HG02678 (cell line): ENCODE data around the gene HS3ST3A1.

Experiments used
- ATAC-seq: cut with Tn5 transposase; IDR thresholded peaks from one replicate; pipeline ENCODE4 v1.9.1; 2021; ENCODE audit warnings: mild to moderate bottlenecking, moderate library complexity; ENCODE audit not compliant: unreplicated experiment

HS3ST3A1 gene

GRCh38 chr17:13541032-13541480, 60.7 kb downstream of the HS3ST3A1 start:
- no peak for ATAC-seq

GRCh38 chr17:13540546-13540945, 61.2 kb downstream of the HS3ST3A1 start:
- no peak for ATAC-seq

- ATAC-seq = no peak
Measured at GRCh38 chr17:13539421-13539820, 62.3 kb downstream of the HS3ST3A1 start.

DNA sequence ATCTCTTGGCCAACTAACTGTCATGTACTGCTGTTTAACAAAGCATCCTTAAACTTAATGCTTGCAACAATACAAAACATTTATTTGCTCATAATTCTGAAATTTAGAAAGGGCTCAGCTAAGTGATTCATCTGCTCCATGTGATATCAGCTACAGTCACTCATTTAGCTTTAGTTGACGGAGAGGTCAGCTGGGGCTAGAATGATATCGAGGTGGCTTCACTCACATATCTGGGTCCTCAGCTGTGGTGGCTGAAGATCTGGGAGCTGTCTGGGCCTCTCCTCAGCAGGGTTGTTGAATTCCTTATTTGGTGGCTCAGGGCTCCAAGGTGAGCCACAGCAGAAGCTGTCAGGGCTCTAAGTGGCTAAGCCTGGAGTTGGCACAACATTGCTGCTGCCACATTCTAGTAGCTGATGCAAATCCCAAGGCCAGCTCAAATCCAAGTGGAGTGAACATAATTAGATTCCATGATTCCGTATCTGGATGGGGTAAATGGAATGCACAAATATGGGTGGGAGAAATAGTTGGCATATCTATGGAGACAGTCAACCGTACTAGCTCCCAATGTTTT, 62.8 kb downstream of the HS3ST3A1 start:
- no peak for ATAC-seq

DNA sequence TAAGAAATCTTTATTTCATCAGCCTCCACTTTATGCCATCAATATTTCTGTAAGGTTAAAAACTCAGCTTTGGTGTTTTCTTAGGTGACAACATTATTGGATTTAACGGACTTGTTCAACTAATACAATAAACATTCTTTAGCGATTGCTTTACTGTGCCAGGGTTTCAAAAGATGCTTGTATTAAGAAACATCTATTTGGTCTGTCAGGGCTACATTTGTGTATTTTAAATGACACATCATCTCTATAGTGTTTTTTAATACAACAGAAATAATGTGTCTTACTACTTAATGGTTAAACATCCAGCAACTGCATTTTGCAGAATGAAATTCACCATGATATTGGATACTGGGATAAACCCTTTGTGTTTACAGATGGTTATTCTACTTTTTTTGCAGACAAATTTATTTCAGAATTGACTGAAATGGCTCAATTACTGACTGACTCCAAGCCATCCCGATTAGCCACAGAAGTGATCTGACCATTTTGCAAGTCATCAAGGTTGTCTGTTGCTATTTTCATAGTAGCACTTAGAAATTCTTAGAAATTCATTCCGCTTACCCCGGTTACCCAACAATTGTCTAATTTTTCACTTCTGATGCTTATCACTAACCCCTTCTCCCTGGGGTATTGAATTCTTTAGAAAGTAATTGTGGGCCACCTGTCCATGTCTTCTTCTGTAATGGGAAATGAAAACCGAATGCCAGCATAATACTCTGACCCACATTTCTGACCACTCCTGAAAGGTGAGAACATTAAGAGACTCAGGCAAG, 63.7 kb downstream of the HS3ST3A1 start:
- no peak for ATAC-seq

GRCh38 chr17:13537167-13537731, 64.5 kb downstream of the HS3ST3A1 start:
- ATAC-seq = no peak

GRCh38 chr17:13534946-13535345, 66.8 kb downstream of the HS3ST3A1 start:
- ATAC-seq = no peak

DNA sequence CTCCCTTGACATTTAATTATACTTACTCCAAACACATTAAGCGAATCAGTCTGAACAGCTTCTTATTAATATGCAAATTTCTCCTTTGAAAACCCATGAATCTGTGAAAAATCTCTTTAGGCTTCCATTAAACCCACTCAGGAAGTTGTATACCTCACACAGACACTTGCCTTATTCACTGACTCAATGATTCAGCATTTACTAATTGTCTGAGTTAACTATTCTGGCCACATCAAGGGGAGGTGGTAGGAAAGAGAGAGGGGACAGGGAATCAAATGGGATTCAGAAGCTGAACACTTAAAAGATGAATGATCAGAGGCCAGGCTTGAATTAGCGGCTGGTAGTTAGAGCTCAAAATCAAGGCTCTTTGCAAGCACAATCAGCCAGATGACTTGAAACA, 70.0 kb downstream of the HS3ST3A1 start:
- ATAC-seq = no peak

DNA sequence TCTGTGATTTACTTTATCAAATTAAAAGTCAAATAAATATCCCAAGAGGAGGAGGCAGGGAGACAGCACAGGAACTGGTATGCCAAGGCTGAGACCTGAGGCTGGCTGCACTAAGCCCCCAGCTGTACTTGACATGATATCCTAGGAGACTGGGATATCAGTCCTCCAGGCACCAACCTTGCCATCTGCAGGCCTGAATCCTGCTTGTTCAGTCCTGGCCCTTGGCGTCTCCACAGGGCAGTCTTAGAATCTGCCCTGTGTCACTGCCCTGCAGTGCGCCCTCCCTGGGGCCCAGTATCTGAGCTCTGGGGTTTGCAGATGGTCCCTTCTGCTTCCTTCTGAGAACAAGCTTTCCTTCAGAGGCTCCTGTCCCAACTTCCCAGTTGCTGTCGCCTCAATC, 75.9 kb downstream of the HS3ST3A1 start:
- no peak for ATAC-seq

DNA sequence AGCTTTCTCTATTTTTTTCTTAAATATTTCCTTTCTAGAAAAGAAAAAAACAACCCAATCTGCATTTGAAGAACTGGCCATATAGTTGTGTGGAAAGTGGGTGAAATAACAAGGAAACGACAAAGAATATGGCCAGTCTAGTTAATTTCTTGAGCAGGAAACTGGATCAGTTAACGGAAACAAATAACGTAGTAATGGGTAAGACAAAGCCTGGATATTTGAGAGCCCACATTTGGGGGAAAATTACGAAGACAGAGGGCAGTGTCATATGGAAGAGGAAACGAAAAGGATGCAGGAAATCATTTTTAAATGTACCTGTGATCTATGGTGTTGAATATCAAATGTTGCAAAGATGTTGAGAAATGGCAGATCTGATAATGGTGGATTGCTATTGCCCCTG, 78.6 kb downstream of the HS3ST3A1 start:
- ATAC-seq = no peak

GRCh38 chr17:13522749-13523148, 79.0 kb downstream of the HS3ST3A1 start:
- ATAC-seq = no peak

DNA sequence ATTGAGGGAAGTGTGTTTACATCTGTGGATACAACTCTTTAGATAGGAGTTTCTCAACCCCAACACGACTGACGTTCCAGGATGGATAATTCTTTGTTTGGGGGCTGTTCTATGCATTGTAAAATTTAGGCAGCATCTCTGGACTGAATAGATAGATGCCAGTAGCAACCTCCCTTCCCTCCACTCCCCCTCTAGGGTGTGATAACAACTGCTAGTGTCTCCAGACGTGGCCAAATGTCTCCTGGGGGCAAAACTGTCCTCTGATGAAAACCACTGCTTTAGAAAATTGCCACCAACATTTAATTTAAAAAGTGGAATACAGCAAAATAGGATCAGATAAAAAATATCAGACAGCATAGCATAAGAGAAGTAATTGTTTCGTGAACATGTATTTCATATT, 79.9 kb downstream of the HS3ST3A1 start:
- ATAC-seq = no peak

DNA sequence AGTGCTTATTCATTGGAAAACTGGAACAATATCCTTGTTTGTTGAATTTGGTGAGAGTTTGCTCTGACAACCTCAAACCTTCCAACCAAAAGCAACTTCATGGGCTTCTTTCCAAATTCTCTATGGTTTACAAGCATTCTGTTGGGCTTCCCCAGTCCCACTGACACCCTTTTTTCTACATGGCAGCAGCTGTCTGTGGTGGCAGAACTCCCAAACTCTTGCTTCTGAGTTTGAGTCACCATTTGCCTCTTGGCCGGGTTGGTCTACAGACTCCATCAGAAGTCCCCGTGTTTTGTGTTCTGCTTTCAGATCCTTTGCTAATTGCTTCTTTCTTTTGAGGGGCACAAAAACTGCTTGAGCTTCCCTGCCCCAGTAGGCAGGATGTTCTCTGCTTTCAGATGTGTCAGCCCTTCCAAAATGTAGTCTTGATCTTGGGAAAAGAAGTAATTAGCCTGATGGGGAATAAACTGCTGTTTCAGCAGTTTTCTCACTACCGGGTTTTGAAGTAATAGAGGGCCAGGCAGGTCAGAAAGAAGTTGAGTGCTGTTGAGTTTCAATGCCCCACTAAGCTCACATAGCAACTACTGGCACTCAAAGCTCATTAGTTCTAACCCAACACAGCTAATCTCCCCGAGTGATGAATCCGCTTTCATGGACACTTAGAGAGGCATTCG, 80.7 kb downstream of the HS3ST3A1 start:
- ATAC-seq = no peak

DNA sequence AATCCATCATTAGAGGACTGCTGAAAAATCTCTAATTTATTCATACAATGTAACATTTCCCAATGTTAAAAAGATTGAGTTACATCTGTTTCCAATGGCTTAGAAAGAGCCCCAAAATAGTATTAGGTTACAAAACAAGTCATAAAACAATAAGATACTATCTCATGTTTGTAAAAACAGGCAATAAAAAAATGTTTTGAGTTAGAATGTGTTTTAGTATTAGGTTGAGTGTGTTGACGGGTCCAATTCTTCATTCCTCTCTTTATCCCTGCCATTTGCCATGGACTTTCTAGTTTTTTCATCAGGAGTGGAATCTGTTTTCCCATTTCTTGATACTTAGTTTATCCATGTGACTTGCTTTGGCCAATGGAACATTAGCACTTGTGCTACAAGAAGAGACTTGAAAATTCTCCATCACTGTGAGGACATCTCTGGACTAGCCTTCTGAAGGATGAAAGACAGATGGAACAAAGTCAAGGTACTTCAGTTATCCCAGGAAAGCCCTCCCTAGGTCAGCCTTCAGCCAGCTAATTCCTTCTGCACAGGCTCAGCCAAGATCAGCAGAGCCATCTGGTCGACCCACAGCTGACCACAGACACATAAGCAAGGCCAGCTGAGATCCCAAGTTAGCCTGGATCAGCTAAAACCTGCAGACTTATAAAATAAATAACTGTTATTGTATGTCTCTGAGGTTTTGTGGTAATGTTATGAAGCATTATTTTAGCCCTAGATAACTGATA, 83.3 kb downstream of the HS3ST3A1 start:
- ATAC-seq = no peak

- ATAC-seq = no peak
Measured at GRCh38 chr17:13513039-13513405, 88.7 kb downstream of the HS3ST3A1 start.

DNA sequence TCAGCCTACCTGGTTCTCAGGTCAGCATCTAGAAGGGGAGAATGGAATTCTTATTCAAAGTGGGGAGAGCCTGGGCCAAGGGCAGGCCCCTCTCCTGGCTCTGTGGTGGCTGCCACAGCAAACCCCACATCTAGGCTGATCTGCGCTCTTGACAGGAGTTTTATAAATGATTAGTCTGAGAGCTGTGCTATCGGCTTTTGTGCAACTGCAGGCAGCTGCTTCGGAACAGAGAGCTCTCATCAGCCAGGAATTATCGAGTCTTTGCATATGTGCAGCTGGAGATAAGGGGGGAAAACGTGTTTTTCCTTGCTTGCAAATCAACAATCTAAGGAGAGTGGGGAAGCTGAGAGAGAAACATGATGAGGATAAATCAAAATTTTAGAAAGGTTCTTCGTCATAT, 91.7 kb downstream of the HS3ST3A1 start:
- ATAC-seq = no peak

DNA sequence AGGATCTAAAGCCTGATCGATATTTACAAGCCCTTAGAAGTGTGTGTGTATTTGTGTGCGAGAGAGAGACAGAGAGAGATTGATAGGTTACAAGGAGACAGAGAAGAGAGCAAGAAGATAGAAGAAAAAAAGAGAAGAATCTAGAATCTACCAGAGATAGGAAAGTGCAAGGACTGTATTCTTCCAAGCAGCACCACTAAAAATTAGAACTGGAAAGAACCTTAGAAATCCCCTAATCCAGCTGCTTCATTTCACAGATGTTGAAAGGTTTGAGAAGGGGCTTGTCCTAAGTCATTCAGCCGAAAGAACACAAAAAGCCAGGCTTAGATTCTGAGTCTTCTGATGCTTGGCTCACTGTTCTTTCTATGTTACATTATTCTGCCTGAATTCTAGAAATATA, 92.2 kb downstream of the HS3ST3A1 start:
- no peak for ATAC-seq

GRCh38 chr17:13508896-13509295, 92.8 kb downstream of the HS3ST3A1 start:
- no peak for ATAC-seq

- no peak for ATAC-seq
Measured at GRCh38 chr17:13503526-13503925, 98.2 kb downstream of the HS3ST3A1 start.

DNA sequence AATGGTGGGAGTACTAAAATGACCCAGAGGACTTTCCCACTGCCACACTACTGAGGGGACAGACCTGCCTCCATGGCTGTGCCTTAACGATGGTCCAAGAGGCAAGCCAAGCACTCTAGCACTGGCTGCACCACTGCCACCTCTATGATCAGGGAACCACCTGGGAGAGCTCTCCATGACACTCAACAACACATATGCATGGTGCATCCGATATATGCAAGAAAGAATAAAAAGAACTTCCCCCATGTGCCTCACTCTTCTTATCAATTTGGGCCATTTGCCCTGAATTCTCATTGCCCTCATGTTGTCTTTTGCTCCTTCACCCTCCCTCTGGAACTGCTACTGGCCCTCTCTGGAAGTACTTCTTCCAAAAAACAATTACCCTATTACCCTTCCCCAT, 99.5 kb downstream of the HS3ST3A1 start:
- no peak for ATAC-seq

- ATAC-seq = no peak
Measured at GRCh38 chr17:13500947-13501346, 100.8 kb downstream of the HS3ST3A1 start.
